Measurements from ENCODE around the gene ZP4.

DNA sequence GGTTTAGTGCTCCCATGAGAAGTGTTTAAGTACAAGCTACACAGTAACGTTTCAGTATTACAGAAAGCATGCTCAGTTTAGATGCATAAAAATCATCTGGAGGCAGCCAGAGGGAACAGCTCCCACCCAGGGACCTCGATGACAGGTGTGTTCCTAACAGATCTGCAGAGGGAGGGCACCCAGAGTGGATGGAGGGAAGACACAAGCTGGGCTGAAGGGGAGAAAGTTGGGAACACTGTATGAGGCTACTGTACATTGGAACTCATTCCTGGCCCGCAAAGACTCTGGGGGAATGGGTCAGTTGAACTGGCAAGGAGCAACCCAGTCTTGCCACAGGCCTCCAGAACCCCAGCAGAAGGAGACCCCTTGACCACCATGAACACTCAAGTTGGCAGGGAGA lies 52.4 kb downstream of the ZP4 start:
- TF ChIP-seq CTCF (conservative IDR thresholded peaks at IDR 0.05; ENCODE audit: low read depth, low read length) = no peak
- no peak for TF ChIP-seq FOS (IDR thresholded peaks at IDR 0.05; ENCODE audit: low read depth, low read length)
- no peak for TF ChIP-seq MAZ (IDR thresholded peaks at IDR 0.05; ENCODE audit: borderline replicate concordance, low read depth, low read length)
- no peak for TF ChIP-seq POLR2A (IDR thresholded peaks at IDR 0.05; ENCODE audit: low read depth, low read length)
- no peak for TF ChIP-seq CHD1 (IDR thresholded peaks at IDR 0.05; ENCODE audit: low read depth, low read length)
- no peak for TF ChIP-seq USF2 (IDR thresholded peaks at IDR 0.05; ENCODE audit: low read depth, low read length)
- no peak for TF ChIP-seq SMC3 (IDR thresholded peaks at IDR 0.05; ENCODE audit: low read depth, low read length)
- TF ChIP-seq CEBPB (IDR thresholded peaks at IDR 0.05; ENCODE audit: low read depth, low read length) = no peak
- no peak for TF ChIP-seq MAFK (IDR thresholded peaks at IDR 0.05; ENCODE audit: low read depth, low read length)
- no peak for TF ChIP-seq MXI1 (IDR thresholded peaks at IDR 0.05; ENCODE audit: borderline replicate concordance, low read depth, low read length)
- TF ChIP-seq NFE2L2 (IDR thresholded peaks at IDR 0.05; ENCODE audit: low read depth, low read length) = no peak
- TF ChIP-seq BHLHE40 (IDR thresholded peaks at IDR 0.05; ENCODE audit: low read depth, low read length) = no peak
- TF ChIP-seq RAD21 (IDR thresholded peaks at IDR 0.05; ENCODE audit: low read length) = no peak

Data from IMR-90 (cell line).